GM19438 (cell line): ENCODE results near the gene VSTM1.

Experiments used
- ATAC-seq: cut with Tn5 transposase; IDR thresholded peaks from one replicate; pipeline ENCODE4 v1.9.1; 2021; ENCODE audit warnings: low read depth; ENCODE audit not compliant: unreplicated experiment

Gene VSTM1

GRCh38 chr19:54013866-54014265, 49.8 kb downstream of the VSTM1 start:
- no peak for ATAC-seq

GRCh38 chr19:54011507-54012211, 52.0 kb downstream of the VSTM1 start:
- no peak for ATAC-seq

DNA sequence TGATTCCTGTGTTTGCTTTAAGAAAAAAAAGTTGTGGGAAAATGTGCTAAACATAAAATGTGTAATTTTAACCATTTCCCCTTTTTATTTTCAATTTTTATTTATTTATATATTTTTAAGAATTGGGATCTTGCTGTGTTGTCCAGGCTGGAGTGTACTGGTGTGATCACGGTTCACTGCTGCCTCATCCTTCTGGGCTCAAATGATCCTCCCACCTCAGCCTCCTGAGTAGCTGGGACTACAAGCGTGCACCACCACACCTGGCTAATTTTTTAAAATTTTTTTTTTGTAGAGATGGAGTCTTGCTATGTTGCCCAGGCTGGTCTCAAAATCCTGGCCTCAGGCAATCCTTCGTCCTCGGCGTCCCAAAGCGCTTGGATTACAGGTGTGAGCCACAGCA, 53.2 kb downstream of the VSTM1 start:
- ATAC-seq: no peak

DNA sequence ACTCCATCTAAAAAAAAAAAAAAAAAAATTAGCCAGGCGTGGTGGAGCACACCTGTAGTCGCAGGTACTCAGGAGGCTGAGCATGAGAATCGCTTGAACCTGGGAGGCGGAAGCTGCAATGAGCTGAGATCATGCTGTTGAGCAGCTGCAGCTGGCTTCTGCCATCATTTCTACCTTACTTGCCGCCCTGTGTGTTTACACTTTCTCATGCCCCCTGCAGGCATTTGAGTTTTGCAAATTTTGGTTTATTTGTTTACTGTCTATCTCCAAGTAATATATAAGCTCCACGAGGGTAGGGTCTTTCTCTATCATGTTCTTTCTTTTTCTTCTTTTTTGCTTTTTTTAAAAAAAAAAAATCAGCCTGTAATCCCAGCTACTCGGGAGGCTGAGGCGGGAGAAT, 54.3 kb downstream of the VSTM1 start:
- ATAC-seq: no peak

- ATAC-seq: no peak
Measured at GRCh38 chr19:54002495-54003315, 61.0 kb downstream of the VSTM1 start.

DNA sequence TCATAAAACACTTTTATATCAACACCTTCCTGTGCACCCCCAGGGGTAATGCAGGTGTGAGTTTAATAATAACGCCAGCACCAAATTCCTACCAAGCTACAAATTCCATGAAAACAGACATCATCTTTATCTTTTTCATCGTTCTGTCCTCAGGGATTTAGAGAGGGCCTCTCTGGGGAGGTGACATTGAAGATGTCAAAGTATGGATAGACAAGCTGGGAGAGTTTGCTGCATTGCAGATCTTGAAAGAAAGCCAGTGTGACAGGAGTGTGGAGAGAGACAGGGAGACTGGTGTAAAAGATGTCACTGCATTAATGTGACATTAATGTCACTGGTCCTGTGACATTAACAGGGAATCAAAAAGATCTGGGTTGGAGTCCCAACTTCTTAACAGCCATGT, 62.2 kb downstream of the VSTM1 start:
- ATAC-seq: no peak

- ATAC-seq: no peak
Measured at GRCh38 chr19:53999694-54000093, 64.0 kb downstream of the VSTM1 start.

DNA sequence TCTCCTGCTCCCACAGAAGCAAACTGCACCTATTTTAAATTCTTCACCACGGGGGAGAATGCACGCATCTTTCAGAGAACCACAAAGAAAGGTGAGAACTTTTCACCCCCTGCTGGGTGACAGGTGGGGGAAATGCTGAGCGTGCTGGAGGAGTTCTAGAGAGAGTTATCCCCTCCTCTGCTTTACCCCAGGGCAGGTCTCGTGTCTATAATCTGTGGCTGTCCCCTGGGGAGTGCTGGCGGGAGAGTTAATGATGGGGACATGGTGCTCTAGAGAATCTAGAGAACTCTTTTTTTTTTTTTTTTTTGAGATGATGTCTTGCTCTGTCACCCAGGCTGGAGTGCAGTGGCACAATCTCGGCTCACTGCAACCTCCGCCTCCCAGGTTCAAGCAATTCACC, 65.5 kb downstream of the VSTM1 start:
- no peak for ATAC-seq

DNA sequence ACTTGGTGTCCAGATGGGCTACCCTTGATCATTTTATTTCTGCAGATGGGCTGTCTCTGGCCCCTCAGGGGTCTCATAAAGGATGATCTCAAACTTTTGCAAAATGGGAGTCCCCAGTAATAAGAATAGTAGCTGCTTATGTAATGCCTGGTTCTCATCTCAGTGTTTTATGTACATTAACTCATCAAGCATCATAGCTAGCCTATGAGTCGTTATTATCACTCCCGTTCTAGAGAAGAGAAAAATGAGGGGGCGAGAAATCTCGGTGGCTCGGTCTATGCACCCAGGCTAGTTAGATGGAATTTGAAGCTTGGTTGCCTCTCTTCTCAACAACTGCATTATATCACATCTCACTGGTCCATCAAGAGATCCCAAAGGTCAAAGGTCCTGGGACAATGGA, 68.9 kb downstream of the VSTM1 start:
- ATAC-seq: no peak

DNA sequence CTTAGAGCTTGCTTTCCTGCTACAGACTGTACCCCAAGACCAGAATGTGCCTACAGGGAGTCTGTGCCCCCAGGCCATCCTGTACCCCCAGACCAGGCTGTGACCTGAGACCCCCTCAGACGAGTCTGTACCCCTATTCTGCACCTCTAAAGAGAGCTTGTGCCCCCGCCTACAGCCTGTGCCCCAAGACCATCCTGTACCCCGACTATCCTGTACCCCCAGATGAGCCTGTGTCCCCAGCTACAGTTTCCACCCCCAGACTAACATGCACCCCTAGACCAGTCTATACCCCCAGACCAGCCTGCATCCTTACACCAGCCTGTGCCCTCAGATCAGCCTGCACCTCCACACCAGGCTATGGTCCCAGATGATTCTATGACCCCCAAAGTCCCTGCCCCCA, 70.2 kb downstream of the VSTM1 start:
- ATAC-seq: no peak

DNA sequence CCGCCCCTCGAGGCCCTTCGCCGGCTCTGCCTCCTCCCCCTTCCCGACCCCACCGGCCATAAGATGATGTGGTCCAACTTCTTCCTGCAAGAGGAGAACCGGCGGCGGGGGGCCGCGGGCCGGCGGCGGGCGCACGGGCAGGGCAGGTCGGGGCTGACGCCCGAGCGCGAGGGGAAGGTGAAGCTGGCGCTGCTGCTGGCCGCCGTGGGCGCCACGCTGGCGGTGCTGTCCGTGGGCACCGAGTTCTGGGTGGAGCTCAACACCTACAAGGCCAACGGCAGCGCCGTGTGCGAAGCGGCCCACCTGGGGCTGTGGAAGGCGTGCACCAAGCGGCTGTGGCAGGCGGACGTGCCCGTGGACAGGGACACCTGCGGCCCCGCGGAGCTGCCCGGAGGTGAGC, 70.9 kb downstream of the VSTM1 start:
- ATAC-seq: no peak

DNA sequence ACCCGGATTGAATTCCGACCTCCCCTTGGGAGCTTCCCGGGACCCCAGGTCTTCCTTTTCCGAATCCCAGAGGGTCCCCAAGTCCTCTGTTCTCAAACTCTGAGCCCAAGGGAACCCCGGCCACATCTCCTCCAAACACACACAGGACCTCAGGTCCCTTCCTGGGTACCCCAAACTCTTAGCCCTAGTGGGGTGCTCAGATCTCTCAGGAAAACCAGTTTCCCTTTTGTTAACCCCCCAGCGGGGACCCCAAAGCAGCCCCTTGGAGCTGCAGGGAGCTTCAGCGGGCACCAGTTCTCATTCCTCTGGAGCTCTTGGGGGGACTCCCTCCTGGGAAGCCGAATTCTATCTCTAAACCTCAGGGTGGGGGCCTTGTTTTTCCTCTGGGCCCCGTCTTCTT, 71.5 kb downstream of the VSTM1 start:
- no peak for ATAC-seq

DNA sequence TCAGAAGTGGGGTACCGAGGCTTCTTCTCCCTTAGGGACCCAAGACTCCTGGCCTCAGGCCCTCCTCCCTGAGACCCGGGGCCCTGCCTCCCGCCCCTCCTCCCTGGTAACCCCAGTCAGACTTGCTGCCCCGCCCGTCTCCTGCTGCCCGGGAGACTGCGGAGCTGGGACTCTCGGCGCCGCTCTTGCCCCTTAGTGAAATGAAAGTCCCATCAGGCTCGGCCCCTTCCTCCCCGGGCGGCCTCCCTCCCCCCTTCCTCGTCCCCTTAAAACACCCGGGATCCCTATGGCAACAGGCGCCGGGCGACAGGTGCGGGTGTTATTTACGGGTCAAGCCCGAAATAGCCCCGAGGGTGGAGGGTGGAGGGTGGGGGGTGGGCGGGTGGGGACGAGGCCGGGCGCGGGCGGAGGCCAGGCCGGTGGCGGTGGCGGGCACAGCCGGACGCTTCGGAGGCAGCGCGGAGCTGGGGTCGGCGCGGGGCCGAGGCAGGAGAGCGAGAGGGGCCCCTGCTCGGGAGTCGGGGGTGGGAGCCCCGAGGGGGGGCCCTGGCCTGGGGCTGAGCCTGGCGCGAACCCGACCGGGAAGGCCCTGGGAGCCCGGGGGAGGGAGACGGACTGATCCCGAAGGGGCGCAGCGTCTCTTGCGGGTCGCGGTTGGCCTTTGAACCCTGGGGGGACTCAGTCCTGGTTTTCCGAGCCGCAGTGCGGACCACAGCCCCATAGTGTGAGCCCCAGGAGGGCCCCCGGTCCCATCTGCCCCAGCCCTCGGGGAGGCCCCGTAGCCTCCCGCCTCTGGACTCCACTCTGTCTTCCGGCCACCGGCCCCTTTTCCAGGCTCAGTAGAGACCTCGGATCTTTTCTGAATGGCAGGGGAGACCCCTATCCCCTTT, 72.2 kb downstream of the VSTM1 start, which contains the start of gene CACNG6:
CACNG6 (plus strand) TSS at position 414 of the 890 bp plus-strand sequence. CDS start 1,241 bp downstream, outside the sequence.
- no peak for ATAC-seq
